Mesenchymal stem cell (in vitro differentiated cells and primary cell): ENCODE data around the gene AMOT.
A peak's percentile ranks its signal among the peaks of the same experiment; 100 is the strongest.

Experiments
- DNase-seq: peaks from one replicate; pipeline ENCODE4 v3.0.0-alpha.2; 2013
- H2AFZ ChIP-seq: one replicate; pipeline ENCODE4 v1.6.1; 2013; ENCODE audit warnings: low read depth, mild to moderate bottlenecking, control low read depth, inconsistent platforms, low read length, moderate library complexity
- H2AK5ac ChIP-seq: 2 replicates; pipeline ENCODE4 v1.6.1; 2013; ENCODE audit warnings: low read length, moderate library complexity, mild to moderate bottlenecking, inconsistent platforms; ENCODE audit not compliant: severe bottlenecking
- H2BK120ac ChIP-seq: one replicate; pipeline ENCODE4 v1.6.1; 2013; ENCODE audit warnings: low read depth, mild to moderate bottlenecking, inconsistent platforms, low read length, moderate library complexity
- H2BK12ac ChIP-seq, 2 experiments: one replicate each; pipeline ENCODE4 v1.6.1; 2013; ENCODE audit warnings: inconsistent platforms in 2 of 2, low read length in 2 of 2, mild to moderate bottlenecking in 2 of 2, moderate library complexity in 2 of 2, control low read depth in 1 of 2
- H2BK15ac ChIP-seq: one replicate; pipeline ENCODE4 v1.6.1; 2013; ENCODE audit warnings: mild to moderate bottlenecking, low read depth, inconsistent platforms; ENCODE audit not compliant: poor library complexity, severe bottlenecking
- H2BK5ac ChIP-seq: 2 replicates; pipeline ENCODE4 v1.6.1; 2013; ENCODE audit warnings: low read depth, mild to moderate bottlenecking, low read length, control low read depth, inconsistent platforms; ENCODE audit not compliant: poor library complexity, severe bottlenecking
- H3K14ac ChIP-seq, 2 experiments: one replicate each; pipeline ENCODE4 v1.6.1; 2013; ENCODE audit warnings: inconsistent platforms in 2 of 2, low read length in 2 of 2, control low read depth in 1 of 2, mild to moderate bottlenecking in 1 of 2, moderate library complexity in 1 of 2
- H3K18ac ChIP-seq, 2 experiments: one replicate each; pipeline ENCODE4 v1.6.1; 2013; ENCODE audit warnings: inconsistent platforms in 2 of 2, low read length in 2 of 2, control low read depth in 1 of 2, low read depth in 1 of 2, mild to moderate bottlenecking in 1 of 2
- H3K23ac ChIP-seq, 2 experiments: one replicate each; pipeline ENCODE4 v1.6.1; 2013; ENCODE audit warnings: inconsistent platforms in 2 of 2, low read length in 2 of 2, mild to moderate bottlenecking in 2 of 2, moderate library complexity in 2 of 2, control low read depth in 1 of 2
- H3K27ac ChIP-seq: 2 replicates; pipeline ENCODE4 v1.5.1; 2013; ENCODE audit warnings: mild to moderate bottlenecking, moderate library complexity, low read length, control low read depth, inconsistent platforms; ENCODE audit not compliant: poor library complexity, severe bottlenecking
- H3K27me3 ChIP-seq, 2 experiments: 2 replicates each; pipeline versions ENCODE4 v1.6.1 to v1.7.0; 2013; ENCODE audit warnings: low read length in 2 of 2, mild to moderate bottlenecking in 2 of 2, moderate library complexity in 2 of 2, control low read depth in 1 of 2, inconsistent platforms in 1 of 2; ENCODE audit not compliant: control insufficient read depth in 1 of 2, insufficient read depth in 1 of 2
- H3K36me3 ChIP-seq, 2 experiments: 2 replicates each; pipeline versions ENCODE4 v1.6.1 to v1.7.0; 2013; ENCODE audit warnings: low read length in 2 of 2, control low read depth in 1 of 2, inconsistent platforms in 1 of 2, low read depth in 1 of 2, mild to moderate bottlenecking in 1 of 2; ENCODE audit not compliant: insufficient read depth in 2 of 2, control insufficient read depth in 1 of 2
- H3K4ac ChIP-seq, 2 experiments: one replicate each; pipeline ENCODE4 v1.6.1; 2013; ENCODE audit warnings: inconsistent platforms in 2 of 2, low read length in 2 of 2, mild to moderate bottlenecking in 2 of 2, moderate library complexity in 2 of 2, control low read depth in 1 of 2, low read depth in 1 of 2
- H3K4me1 ChIP-seq: 2 replicates; pipeline ENCODE4 v1.6.1; 2013; ENCODE audit warnings: low read depth, low read length, control low read depth; ENCODE audit not compliant: control insufficient read depth, insufficient read depth
- H3K4me2 ChIP-seq: 2 replicates; pipeline ENCODE4 v1.6.1; 2013; ENCODE audit warnings: low read length, mild to moderate bottlenecking, inconsistent platforms; ENCODE audit not compliant: poor library complexity, severe bottlenecking
- H3K4me3 ChIP-seq, 2 experiments: 2 replicates each; pipeline versions ENCODE4 v1.5.1 to v1.7.0; 2013; ENCODE audit warnings: low read length in 2 of 2, mild to moderate bottlenecking in 2 of 2, control low read depth in 1 of 2, low read depth in 1 of 2; ENCODE audit not compliant: insufficient read depth in 1 of 2
- H3K79me1 ChIP-seq: replicated peaks from 2 replicates; pipeline ENCODE4 v1.6.1; 2013; ENCODE audit warnings: mild to moderate bottlenecking, control low read depth, low read length, inconsistent platforms; ENCODE audit not compliant: poor library complexity, severe bottlenecking
- H3K9ac ChIP-seq: 2 replicates; pipeline ENCODE4 v1.7.0; 2013; ENCODE audit warnings: mild to moderate bottlenecking, low read length, moderate library complexity
- H3K9me3 ChIP-seq: 2 replicates; pipeline ENCODE4 v1.7.0; 2013; ENCODE audit warnings: mild to moderate bottlenecking, low read length; ENCODE audit not compliant: control insufficient read depth
- H4K8ac ChIP-seq: one replicate; pipeline ENCODE4 v1.6.1; 2013; ENCODE audit warnings: inconsistent platforms, mild to moderate bottlenecking, low read length, moderate library complexity
- H4K91ac ChIP-seq: one replicate; pipeline ENCODE4 v1.6.1; 2013; ENCODE audit warnings: mild to moderate bottlenecking, low read length, inconsistent platforms
- WGBS: methylation state at CpG from one replicate; pipeline ENCODE4 v1.1.7; 2013; ENCODE audit warnings: mixed read lengths; 5-methylcytosine and 5-hydroxymethylcytosine counted together

AMOT gene

DNA sequence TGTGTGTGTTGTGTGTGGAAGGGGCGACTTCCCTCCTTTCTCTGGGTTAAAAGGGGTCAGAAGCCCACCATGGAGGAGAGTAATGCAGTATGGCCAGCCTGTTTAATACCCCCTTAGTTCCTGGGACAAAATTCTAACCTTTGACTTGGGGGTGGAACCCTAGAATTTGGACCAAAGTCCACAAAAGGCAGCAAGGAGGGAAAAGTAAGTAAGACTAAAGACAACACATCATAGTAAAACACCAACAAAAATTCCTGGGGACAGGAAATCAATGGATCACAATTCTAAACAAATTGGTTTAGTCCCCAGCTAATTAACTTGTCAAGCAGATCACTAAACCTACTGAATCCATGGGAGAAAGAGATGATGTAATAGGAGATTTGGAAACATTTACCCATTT, 3.1 kb downstream of the AMOT start:
- H3K9me3 ChIP-seq: peaks cover 6% of the 10 kb centered on the region
- no CpG with 5 or more reads among the region's 1 CpG for WGBS

DNA sequence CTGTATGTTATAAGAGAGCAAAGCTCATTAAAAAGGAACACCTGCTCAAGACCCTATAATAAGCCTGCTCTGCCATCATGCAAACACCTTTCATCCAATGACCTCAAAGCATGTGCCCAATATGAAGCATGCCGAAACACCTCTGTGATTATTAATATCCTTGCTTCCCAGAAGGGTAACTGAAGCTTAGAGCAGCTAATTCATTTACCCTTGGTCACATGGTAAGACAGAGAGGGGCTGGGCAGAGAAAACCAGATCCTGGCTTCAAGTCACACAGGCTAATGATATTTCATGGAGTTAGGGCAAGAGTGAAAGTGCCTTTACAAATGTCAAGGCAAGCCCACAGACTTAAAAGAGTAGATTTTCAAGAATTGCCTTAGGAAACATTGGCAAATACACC, 5.6 kb downstream of the AMOT start:
- H3K23ac ChIP-seq: no peak overlapping the region
- H3K9ac ChIP-seq: no peak overlapping the region
- no peak overlapping the region for H3K4me2 ChIP-seq
- no peak overlapping the region for H2BK12ac ChIP-seq
- no peak overlapping the region for H3K4me3 ChIP-seq
- H2AK5ac ChIP-seq: no peak overlapping the region
- no peaks in the 10 kb centered on the region for H3K36me3 ChIP-seq
- no peak overlapping the region for H4K91ac ChIP-seq
- H2BK15ac ChIP-seq: no peak overlapping the region
- WGBS: 90% methylated on average over 1 of the region's 1 CpG
- no peak overlapping the region for H3K4ac ChIP-seq
- no peak overlapping the region for H3K14ac ChIP-seq
- H3K18ac ChIP-seq: no peak overlapping the region
- no peak overlapping the region for H2BK5ac ChIP-seq
- H3K27me3 ChIP-seq: peaks cover 0 to 48% of the 10 kb centered on the region in 2 experiments
- no peak for DNase-seq
- H3K9me3 ChIP-seq: peaks cover 6% of the 10 kb centered on the region
- no peak overlapping the region for H4K8ac ChIP-seq
- H3K4me1 ChIP-seq: peaks cover 5% of the 10 kb centered on the region
- no peaks in the 10 kb centered on the region for H3K79me1 ChIP-seq
- H3K27ac ChIP-seq: no peak overlapping the region
- no peak overlapping the region for H2AFZ ChIP-seq
- H2BK120ac ChIP-seq: no peak overlapping the region

More for the DNA sequence above, 3.1 kb downstream of the AMOT start:
- H2BK120ac ChIP-seq: no peak overlapping the region
- H3K27me3 ChIP-seq: peaks cover 0 to 45% of the 10 kb centered on the region in 2 experiments
- no peak overlapping the region for H3K4me3 ChIP-seq
- no peak overlapping the region for H2BK5ac ChIP-seq
- peaks cover 5% of the 10 kb centered on the region for H3K4me1 ChIP-seq
- H2AK5ac ChIP-seq: no peak overlapping the region
- H4K8ac ChIP-seq: no peak overlapping the region
- H3K9ac ChIP-seq: no peak overlapping the region
- no peak overlapping the region for H3K18ac ChIP-seq
- DNase-seq: no peak
- H3K4ac ChIP-seq: no peak overlapping the region
- no peak overlapping the region for H4K91ac ChIP-seq
- H3K23ac ChIP-seq: no peak overlapping the region
- no peak overlapping the region for H2BK15ac ChIP-seq
- H2AFZ ChIP-seq: no peak overlapping the region
- no peak overlapping the region for H2BK12ac ChIP-seq
- no peak overlapping the region for H3K27ac ChIP-seq
- no peak overlapping the region for H3K14ac ChIP-seq
- no peaks in the 10 kb centered on the region for H3K36me3 ChIP-seq
- no peak overlapping the region for H3K4me2 ChIP-seq
- no peaks in the 10 kb centered on the region for H3K79me1 ChIP-seq

DNA sequence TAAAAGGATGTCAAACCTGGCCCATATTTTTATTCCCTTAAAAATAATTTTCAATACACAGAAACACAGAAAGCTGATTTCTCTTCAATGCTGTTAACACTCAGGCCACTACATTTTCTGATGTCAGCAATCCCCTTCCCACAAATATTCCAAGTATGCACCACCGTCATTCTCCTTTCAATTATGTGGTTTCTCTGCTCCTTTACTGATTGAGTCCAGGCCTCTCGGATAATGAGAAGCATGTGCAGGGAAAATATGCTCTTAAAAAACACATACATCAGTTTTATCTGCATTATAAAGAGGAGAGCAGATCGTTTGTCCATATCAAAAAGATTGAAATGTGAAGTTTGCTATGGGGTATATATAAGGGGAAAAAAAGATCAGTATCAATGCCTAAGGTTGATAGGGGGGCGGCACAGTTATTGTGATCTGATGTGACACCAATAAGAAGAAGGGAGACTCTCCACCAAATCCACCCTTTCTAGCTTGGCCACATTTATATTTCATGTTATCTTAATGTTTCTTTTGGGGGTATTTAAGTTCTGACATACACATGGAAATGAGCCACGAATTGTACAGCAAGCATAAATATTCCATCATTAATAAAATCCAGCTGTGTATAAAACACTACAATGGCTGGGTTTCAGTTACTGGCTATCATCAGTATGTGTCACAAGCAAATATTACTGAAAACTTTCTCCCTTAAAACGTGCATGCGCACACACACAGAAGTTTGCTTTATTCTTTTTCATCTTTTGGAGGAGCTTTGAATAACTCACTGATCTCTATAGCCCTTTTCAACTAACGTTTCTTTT, 6.4 kb downstream of the AMOT start:
- Histone ChIP-seq H3K4ac (no peak overlapping the region), H2BK12ac (no peak overlapping the region), H3K79me1 (no peaks in the 10 kb centered on the region), H3K23ac (no peak overlapping the region), H2BK5ac (no peak overlapping the region), H2AK5ac (no peak overlapping the region), H3K9ac (peak overlapping the region; percentile 73), H4K8ac (no peak overlapping the region), H3K9me3 (peaks cover 2% of the 10 kb centered on the region), H4K91ac (no peak overlapping the region), H3K4me3 (peak overlapping the region in 1 of 2 experiments; percentile 60), H3K4me1 (peaks cover 5% of the 10 kb centered on the region), H3K4me2 (no peak overlapping the region), H2AFZ (no peak overlapping the region), H3K27ac (peak overlapping the region; percentile 35), H2BK15ac (no peak overlapping the region), H2BK120ac (no peak overlapping the region), H3K18ac (no peak overlapping the region), H3K36me3 (no peaks in the 10 kb centered on the region), H3K14ac (no peak overlapping the region), H3K27me3 (peaks cover 0 to 44% of the 10 kb centered on the region in 2 experiments)
- WGBS: 35% methylated on average over 3 of the region's 8 CpGs
- peak; percentile 81 for DNase-seq

DNA sequence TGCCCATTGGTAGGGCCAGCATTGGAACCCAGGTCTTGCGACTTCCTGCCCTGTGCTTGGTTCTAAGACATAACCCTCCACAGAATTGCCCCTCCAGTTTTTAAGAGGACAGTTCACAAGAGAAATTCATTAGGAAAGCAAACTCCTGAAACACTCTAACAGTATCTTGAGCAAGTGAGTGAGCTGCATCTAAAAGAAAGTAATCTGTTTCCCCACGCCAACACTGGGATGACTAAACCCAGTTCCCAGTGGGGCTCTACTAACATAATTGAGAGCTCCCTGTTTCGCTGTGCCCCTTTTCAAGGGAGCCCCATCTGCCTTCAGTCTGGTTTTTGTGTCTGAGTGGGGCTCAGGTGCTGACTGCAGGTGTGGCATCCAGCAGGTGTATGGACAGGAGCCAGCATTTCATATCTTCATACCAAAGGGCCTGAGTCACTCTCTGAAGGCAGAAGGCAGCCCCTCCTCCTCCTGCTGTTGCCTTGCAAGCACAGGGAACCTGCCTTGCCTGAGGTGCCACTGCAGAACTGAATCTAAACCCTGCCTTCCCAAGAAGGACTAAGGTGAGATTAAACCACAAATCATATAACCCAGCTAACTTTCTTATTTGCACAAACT, 8.0 kb downstream of the AMOT start:
- Histone ChIP-seq H2BK120ac (no peak overlapping the region), H3K4ac (no peak overlapping the region), H2BK15ac (no peak overlapping the region), H3K27ac (no peak overlapping the region), H3K4me3 (no peak overlapping the region), H3K4me2 (peak overlapping the region; percentile 6), H3K9me3 (no peaks in the 10 kb centered on the region), H3K36me3 (no peaks in the 10 kb centered on the region), H4K91ac (no peak overlapping the region), H3K4me1 (peaks cover 5% of the 10 kb centered on the region), H3K79me1 (no peaks in the 10 kb centered on the region), H2AK5ac (no peak overlapping the region), H2AFZ (no peak overlapping the region), H4K8ac (no peak overlapping the region), H3K9ac (no peak overlapping the region), H3K27me3 (peaks cover 0 to 46% of the 10 kb centered on the region in 2 experiments), H3K18ac (no peak overlapping the region), H3K23ac (no peak overlapping the region), H2BK5ac (no peak overlapping the region), H3K14ac (no peak overlapping the region), H2BK12ac (no peak overlapping the region)
- 100% methylated on average over 3 of the region's 3 CpGs for WGBS
- DNase-seq: no peak
